GM19324 (cell line): ENCODE results near the gene DDX3X.
"Not testable (repeated sequence)": the region's sequence is repeated elsewhere in the genome, so short reads cannot be mapped to it uniquely, and the experiment has no call there.

Experiments used
- ATAC-seq: cut with Tn5 transposase; IDR thresholded peaks from one replicate; pipeline ENCODE4 v1.9.1; 2021; ENCODE audit warnings: mild to moderate bottlenecking, moderate library complexity; ENCODE audit not compliant: unreplicated experiment, low FRiP score

The DDX3X gene

DNA sequence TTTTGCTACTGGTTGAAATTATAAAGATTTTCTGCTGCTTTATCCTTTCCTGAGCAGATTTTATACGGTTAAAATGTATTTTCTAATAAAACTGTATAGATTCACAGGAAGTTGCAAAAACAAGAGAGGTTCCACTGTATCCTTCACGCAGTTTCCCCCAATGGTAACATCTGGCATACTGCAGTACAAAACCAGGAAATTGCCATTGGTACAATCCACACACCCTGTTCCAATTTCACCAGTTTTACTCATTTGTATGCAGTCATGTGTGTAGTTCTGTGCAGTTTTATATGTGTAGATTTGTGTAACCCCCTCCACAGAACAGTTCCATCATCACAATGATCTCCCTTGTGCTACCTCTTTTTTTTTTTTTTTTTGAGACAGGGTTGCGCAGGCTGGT, 20.0 kb downstream of the DDX3X start:
- ATAC-seq: no peak

- no peak for ATAC-seq
Measured at GRCh38 chrX:41369152-41369551, 35.2 kb downstream of the DDX3X start.

DNA sequence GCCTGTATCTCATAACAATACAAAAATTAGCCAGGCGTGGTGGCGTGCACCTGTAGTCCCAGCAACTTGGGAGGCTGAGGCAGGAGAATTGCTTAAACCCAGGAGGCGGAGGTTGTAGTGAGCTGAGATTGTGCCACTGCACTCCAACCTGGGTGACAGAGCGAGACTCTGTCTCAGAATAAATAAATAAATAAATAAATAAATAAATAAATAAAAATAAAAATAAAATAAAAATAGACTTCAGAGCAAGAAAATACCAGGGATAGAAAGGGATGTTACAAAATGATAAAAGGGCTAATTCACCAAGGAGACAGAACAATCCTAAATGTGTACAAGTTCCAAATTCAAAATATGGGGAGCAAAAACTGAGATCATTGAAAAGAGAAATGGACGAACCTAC, 37.6 kb downstream of the DDX3X start:
- ATAC-seq: not testable (repeated sequence)

DNA sequence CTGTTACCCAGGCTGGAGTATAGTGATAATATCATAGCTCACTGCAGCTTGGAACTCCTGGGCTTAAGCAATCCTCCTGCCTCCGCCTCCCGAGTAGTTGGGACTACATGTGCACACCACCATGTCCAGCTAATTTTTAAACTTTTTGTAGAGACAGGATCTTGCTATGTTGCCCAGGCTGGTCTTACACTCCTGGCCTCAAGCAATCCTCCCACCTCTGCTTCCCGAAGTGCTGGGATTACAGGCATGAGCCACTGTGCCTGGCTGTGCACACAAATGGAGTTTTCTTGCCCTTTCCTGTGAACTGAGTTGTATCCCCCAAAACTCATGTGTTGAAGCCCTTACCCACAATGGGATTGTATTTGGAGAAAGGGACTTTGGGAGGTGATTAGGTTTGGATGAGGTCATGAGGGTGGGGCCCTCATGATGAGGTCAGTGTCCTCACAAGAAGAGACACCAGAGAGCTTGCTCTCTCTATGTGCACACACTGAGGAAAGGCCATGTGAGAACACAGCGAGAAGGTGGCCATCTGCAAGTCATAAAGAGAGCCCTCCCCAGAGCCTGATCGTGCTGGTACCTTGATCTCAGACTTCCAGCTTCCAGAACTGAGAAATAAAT, 40.1 kb downstream of the DDX3X start:
- ATAC-seq: no peak

DNA sequence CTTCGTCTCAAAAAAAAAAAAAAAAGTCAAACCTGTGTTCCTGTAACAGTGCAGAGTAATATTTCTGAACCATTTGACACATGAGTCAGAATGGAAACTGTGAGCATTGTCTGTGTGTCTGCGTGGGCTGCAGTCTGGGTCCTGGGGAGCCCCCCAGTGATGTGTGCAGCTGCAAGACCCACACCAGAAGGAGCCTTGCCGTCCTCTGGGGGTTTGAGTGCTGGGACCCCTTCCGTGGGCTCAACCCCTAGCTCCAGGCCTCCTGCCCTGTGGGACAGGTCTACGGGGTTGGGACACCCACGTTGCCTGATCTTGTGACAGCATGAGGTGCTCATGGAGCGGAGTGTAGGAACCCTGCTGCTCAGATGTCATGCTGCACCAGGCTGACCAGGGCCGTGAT, 43.7 kb downstream of the DDX3X start:
- ATAC-seq: no peak

- ATAC-seq: no peak
Measured at GRCh38 chrX:41381685-41382084, 47.7 kb downstream of the DDX3X start.

DNA sequence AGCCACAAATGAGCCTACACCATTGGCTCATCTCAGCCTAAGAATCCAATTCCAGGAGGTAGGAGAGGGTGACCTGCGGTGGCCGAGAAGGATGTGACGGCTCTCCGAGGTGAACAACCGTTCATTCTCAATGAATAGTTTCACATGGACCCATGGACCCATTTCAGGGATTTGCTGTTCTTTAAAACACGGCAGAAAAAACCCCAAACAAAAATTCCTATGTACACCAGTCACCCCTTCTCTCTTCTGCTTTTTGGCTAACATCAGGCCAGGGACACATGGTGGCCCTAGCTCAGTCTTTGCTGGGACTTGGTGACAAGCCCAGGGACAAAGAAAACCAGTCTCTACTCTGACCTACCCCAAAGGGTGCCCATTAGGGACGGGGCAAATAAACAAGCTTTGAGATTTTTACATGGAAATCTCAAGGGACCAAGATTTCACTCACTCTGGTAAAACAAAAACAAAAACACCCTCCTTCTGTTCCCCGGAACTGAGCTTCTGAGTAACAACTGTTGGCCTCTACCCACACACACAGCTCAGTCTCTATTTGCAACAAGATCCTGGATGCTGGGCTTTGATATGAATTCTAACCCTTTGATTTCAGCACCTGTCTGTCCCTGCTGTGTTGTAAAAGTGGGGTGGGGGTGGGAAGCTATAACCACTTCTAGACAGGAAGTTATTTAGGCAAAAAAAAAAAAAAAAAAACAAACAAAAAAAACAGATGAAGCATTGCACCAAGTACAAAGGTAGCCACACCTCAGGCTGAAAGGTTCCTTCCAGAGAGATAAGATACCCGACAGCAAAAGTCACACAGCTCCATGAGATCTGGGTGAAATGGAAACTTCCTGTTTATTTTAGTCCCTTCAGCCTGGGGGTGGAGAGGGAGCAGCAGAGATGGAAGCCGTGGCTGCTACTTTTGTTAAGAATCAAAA, 49.0 kb downstream of the DDX3X start:
- no peak for ATAC-seq

DNA sequence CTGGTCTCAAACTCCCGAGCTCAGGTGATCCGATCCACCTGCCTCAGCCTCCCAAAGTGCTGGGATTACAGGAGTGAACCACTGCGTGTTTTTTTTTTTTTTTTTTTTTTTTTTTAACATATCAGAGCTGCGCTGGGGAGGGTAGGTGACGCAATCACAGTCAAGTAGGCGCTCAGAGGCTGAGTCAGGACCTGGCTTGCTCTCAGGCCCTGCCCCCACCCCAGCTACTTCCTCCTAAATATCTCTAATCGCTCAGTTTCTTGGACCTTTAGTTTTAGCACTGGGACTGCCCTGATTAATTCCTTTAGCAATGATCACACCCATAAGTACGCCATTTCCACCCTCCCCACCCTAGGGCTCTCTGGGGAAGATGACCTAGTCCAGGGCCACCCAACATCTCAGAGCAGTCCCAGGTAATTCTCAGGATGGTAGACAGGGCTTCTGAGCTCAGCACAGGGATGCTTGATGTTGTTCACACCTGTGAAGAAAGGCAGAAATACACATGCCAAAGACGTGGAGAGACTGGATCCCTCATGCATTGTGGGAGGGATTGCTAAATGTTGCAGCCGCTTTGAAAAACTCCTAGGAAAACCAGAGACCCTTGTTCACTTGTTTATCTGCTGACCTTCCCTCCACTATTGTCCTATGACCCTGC, 50.2 kb downstream of the DDX3X start:
- no peak for ATAC-seq

GRCh38 chrX:41386222-41386990, 52.4 kb downstream of the DDX3X start:
- no peak for ATAC-seq

GRCh38 chrX:41388543-41388942, 54.6 kb downstream of the DDX3X start:
- no peak for ATAC-seq

DNA sequence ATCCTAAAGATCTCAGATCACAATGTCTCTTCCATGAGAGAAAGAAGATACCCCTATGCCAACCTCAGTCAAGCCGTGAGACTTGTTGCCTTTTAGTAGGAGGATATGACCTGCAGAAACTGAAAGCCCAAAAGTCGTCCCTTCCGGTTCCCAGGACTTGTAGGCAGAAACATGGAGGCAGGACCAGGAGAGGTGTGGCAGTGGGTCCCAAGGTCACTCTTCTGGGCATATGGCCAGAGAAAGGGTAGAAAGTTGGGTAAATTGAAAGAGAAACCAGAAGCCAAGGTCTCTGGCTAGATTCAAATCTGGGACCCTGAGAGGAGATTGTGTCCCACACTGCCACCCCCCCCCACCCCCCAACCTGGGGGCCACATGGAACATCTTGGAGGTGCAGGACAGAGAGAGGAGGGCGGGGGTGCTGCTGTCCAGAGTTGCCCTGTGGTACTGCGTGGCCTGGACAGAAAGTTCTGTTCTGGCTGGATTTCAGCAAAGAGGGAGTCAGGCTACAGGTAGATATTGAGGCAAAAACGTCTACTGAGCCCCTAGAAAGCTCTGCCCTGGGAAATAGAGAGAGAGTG, 55.4 kb downstream of the DDX3X start:
- ATAC-seq: no peak

- not testable (repeated sequence) for ATAC-seq
Measured at GRCh38 chrX:41390576-41390975, 56.6 kb downstream of the DDX3X start.

GRCh38 chrX:41391606-41392005, 57.6 kb downstream of the DDX3X start:
- ATAC-seq: no peak

GRCh38 chrX:41394293-41394692, 60.3 kb downstream of the DDX3X start:
- no peak for ATAC-seq

DNA sequence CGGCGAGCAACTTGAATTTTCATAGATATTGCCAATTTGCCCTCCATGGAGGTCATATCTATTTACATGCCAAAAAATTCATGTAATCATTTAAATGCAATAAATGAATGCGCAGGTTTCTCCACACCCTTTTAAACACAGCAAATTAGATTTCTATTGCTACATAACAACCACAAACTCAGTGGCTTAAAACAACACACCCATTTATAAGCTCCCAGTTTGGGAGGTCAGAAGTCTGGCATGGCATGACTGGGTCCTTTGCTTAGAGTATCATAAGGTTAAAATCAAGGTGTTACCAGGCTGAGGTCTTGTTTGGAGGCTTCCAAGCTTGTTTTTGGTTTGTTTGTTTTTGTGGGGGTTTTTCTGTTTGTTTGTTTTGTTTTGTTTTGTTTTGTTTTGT, 63.3 kb downstream of the DDX3X start:
- no peak for ATAC-seq

GRCh38 chrX:41397768-41398167, 63.8 kb downstream of the DDX3X start:
- no peak for ATAC-seq

DNA sequence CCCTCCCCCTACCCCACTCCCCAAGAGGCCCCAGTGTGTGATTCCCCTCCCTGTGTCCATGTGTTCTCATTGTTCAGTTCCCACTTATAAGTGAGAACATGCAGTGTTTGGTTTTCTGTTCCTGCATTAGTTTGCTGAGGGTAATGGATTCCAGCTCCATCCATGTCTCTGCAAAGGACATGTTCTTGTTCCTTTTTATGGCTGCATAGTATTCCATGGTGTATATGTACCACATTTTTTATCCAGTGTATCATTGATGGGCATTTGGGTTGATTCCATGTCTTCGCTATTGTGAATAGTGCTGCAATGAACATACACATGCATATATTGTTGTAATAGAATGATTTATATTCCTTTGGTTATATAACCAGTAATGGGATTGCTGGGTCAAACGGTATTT, 68.6 kb downstream of the DDX3X start:
- ATAC-seq: not testable (repeated sequence)

DNA sequence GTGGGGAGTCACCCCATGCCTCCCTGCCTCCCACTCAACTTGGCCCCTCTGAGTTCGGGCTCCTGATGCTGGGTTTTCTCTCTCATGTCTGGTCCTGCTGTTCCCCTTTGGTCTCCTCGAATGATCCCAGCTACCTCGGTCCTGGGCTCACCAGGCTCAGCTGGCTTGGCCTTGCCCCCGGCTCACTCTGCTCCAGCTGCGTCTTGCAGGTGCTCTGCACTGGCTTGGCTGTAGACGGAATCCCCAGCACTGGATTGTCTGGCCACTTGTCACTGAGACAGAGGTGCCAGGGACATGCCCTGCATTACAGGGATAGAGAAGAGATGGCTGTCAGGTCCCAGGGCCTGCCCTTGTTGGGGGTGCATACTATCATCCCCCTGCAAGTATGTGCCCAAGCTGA, 71.6 kb downstream of the DDX3X start:
- no peak for ATAC-seq

- ATAC-seq: no peak
Measured at GRCh38 chrX:41406201-41406600, 72.2 kb downstream of the DDX3X start.

- ATAC-seq: no peak
Measured at GRCh38 chrX:41407816-41408215, 73.9 kb downstream of the DDX3X start.
